HG03175 (cell line): ENCODE data around the gene SOCS4.
A peak's percentile ranks its signal among the peaks of the same experiment; 100 is the strongest.
"Not testable (repeated sequence)": the region's sequence is repeated elsewhere in the genome, so short reads cannot be mapped to it uniquely, and the experiment has no call there.

Experiments
- ATAC-seq: cut with Tn5 transposase; IDR thresholded peaks from one replicate; pipeline ENCODE4 v1.9.1; 2021; ENCODE audit warnings: mild to moderate bottlenecking, moderate library complexity; ENCODE audit not compliant: unreplicated experiment

SOCS4 gene

GRCh38 chr14:55026793-55027561 lies at the start of gene SOCS4, which contains the start of gene WDHD1:
Gene SOCS4 (plus strand): TSS chr14:55027236. CDS start chr14:55043042, 15,806 bp downstream.
Gene WDHD1 (minus strand): TSS chr14:55027099. CDS start chr14:55026787, 312 bp downstream.
- peak; percentile 91 for ATAC-seq

GRCh38 chr14:54979039-54979438 lies 48.0 kb upstream of the SOCS4 start:
- ATAC-seq, result no peak

GRCh38 chr14:54981698-54982097 lies 45.3 kb upstream of the SOCS4 start:
- ATAC-seq, result no peak

- no peak for ATAC-seq
These were observed 41.9 kb upstream of the SOCS4 start for GRCh38 chr14:54985156-54985555.

GRCh38 chr14:55000381-55000780 lies 26.7 kb upstream of the SOCS4 start:
- ATAC-seq, result no peak

- ATAC-seq, result no peak
These were observed 22.0 kb upstream of the SOCS4 start for GRCh38 chr14:55005071-55005470.

GRCh38 chr14:55015006-55015405 lies 12.0 kb upstream of the SOCS4 start:
- ATAC-seq, result no peak

GRCh38 chr14:55019968-55020554 lies 7.0 kb upstream of the SOCS4 start:
- ATAC-seq, result no peak

GRCh38 chr14:55024365-55024764 lies 2.7 kb upstream of the SOCS4 start:
- ATAC-seq, result not testable (repeated sequence)

GRCh38 chr14:55025948-55026347 lies 1.1 kb upstream of the SOCS4 start:
- ATAC-seq, result no peak

GRCh38 chr14:55026441-55026792 lies 619 bp upstream of the SOCS4 start:
- ATAC-seq, result no peak

GRCh38 chr14:55028066-55028465 lies 1.0 kb downstream of the SOCS4 start:
- no peak for ATAC-seq

GRCh38 chr14:55028476-55028875 lies 1.4 kb downstream of the SOCS4 start:
- no peak for ATAC-seq

GRCh38 chr14:55031190-55031589 lies 4.2 kb downstream of the SOCS4 start:
- no peak for ATAC-seq

- ATAC-seq, result not testable (repeated sequence)
These were observed 11.0 kb downstream of the SOCS4 start for GRCh38 chr14:55037995-55038394.

- ATAC-seq, result no peak
These were observed 11.7 kb downstream of the SOCS4 start for GRCh38 chr14:55038708-55039107.

- ATAC-seq, result no peak
These were observed 16.5 kb downstream of the SOCS4 start for GRCh38 chr14:55043528-55043927.

- ATAC-seq, result no peak
These were observed 18.1 kb downstream of the SOCS4 start for GRCh38 chr14:55045087-55045486.

- no peak for ATAC-seq
These were observed 20.4 kb downstream of the SOCS4 start for GRCh38 chr14:55047301-55048053.

GRCh38 chr14:55048900-55049436 lies 21.9 kb downstream of the SOCS4 start:
- ATAC-seq, result no peak

GRCh38 chr14:55051165-55051422 lies 24.1 kb downstream of the SOCS4 start:
- peak; percentile 28 for ATAC-seq
